Urinary bladder (tissue), 4 donors: ENCODE measurements around the gene REXO4. TPM values are rescaled to one million over a fixed set of nuclear protein-coding genes. Genes with fewer than 3 reads are reported as not detected.
"Not testable (repeated sequence)": the region's sequence is repeated elsewhere in the genome, so short reads cannot be mapped to it uniquely, and the experiment has no call there.

ENCODE experiments used
- DNase-seq: peaks from one replicate; pipeline ENCODE4 v3.0.0-alpha.2; 2015; ENCODE audit errors: extremely low spot score
- H3K27ac ChIP-seq: one replicate; pipeline ENCODE4 v1.5.1; 2013; ENCODE audit warnings: low read depth, mild to moderate bottlenecking, moderate library complexity
- H3K36me3 ChIP-seq: one replicate; pipeline ENCODE4 v1.6.1; 2013; ENCODE audit warnings: mild to moderate bottlenecking, moderate library complexity; ENCODE audit not compliant: insufficient read depth
- H3K4me1 ChIP-seq: one replicate; pipeline ENCODE4 v1.6.1; 2013; ENCODE audit warnings: mild to moderate bottlenecking, moderate library complexity; ENCODE audit not compliant: insufficient read depth
- H3K4me3 ChIP-seq: one replicate; pipeline ENCODE4 v1.5.1; 2013; ENCODE audit warnings: low read depth, low read length
- WGBS: extraction: QIAGEN DNeasy Blood & Tissue Kit; methylation state at CpG from one replicate; pipeline ENCODE4 v1.1.7; 2013; 5-methylcytosine and 5-hydroxymethylcytosine counted together
- polyA plus RNA-seq: library from polyadenylated mRNA; stranded (reverse); fragments of 200-250 nt; gene quantifications from one replicate; pipeline ENCODE4 v1.2.3, GENCODE V29; 2013
- total RNA-seq: library from RNA; depleted of rRNA; stranded (reverse); fragments of >200 nt; gene quantifications from one replicate; pipeline ENCODE4 v1.2.3, GENCODE V29; 2014
- donor health status: healthy with polysubstance abuse.
- donor health status: healthy.

The REXO4 gene
- total and polyA plus RNA-seq, 2 donors = 8.5 to 21.5 TPM

- H3K4me1 ChIP-seq = no peaks in the 10 kb centered on the region
- 96% methylated on average over 3 of the region's 3 CpGs for WGBS
- no peak for DNase-seq
- H3K4me3 ChIP-seq = no peak overlapping the region
- no peak overlapping the region for H3K27ac ChIP-seq
- no peaks in the 10 kb centered on the region for H3K36me3 ChIP-seq
Measured at GRCh38 chr9:133383438-133383837, 34.4 kb downstream of the REXO4 start.

- 78% methylated on average over 4 of the region's 4 CpGs for WGBS
- Histone ChIP-seq H3K4me3 (no peak overlapping the region), H3K27ac (no peak overlapping the region), H3K36me3 (no peaks in the 10 kb centered on the region), H3K4me1 (no peaks in the 10 kb centered on the region)
- DNase-seq = no peak
Measured at GRCh38 chr9:133382507-133383141, 35.2 kb downstream of the REXO4 start.

GRCh38 chr9:133380734-133381133 lies 37.1 kb downstream of the REXO4 start:
- 67% methylated on average over 4 of the region's 4 CpGs for WGBS
- no peak for DNase-seq
- peaks cover 3% of the 10 kb centered on the region for H3K4me1 ChIP-seq
- no peaks in the 10 kb centered on the region for H3K36me3 ChIP-seq
- no peak overlapping the region for H3K27ac ChIP-seq
- no peak overlapping the region for H3K4me3 ChIP-seq

- no peak overlapping the region for H3K4me3 ChIP-seq
- WGBS = 91% methylated on average over 14 of the region's 14 CpGs
- H3K27ac ChIP-seq = no peak overlapping the region
- H3K36me3 ChIP-seq = no peaks in the 10 kb centered on the region
- peaks cover 3% of the 10 kb centered on the region for H3K4me1 ChIP-seq
- no peak for DNase-seq
Measured at GRCh38 chr9:133379153-133380086, 38.4 kb downstream of the REXO4 start.

- 88% methylated on average over 1 of the region's 1 CpG for WGBS
- no peaks in the 10 kb centered on the region for H3K36me3 ChIP-seq
Measured at GRCh38 chr9:133378408-133378962, 39.3 kb downstream of the REXO4 start.

GRCh38 chr9:133377721-133378216 lies 40.0 kb downstream of the REXO4 start:
- DNase-seq = no peak
- no peak overlapping the region for H3K27ac ChIP-seq
- H3K4me1 ChIP-seq = peaks cover 3% of the 10 kb centered on the region
- WGBS = 72% methylated on average over 6 of the region's 6 CpGs
- no peak overlapping the region for H3K4me3 ChIP-seq
- H3K36me3 ChIP-seq = no peaks in the 10 kb centered on the region

More at GRCh38 chr9:133378408-133378962, 39.3 kb downstream of the REXO4 start:
- no peak overlapping the region for H3K4me3 ChIP-seq
- DNase-seq = no peak
- H3K27ac ChIP-seq = no peak overlapping the region
- peaks cover 3% of the 10 kb centered on the region for H3K4me1 ChIP-seq

GRCh38 chr9:133377280-133377679 lies 40.5 kb downstream of the REXO4 start:
- 93% methylated on average over 14 of the region's 14 CpGs for WGBS
- H3K4me1 ChIP-seq, H3K27ac ChIP-seq, H3K4me3 ChIP-seq, DNase-seq, H3K36me3 ChIP-seq: not testable (repeated sequence)

- H3K36me3 ChIP-seq = no peaks in the 10 kb centered on the region
- peak; percentile 78 for DNase-seq
- H3K4me3 ChIP-seq = peak within 1 kb of the TSS; percentile 99
- peaks cover 3% of the 10 kb centered on the region for H3K4me1 ChIP-seq
- H3K27ac ChIP-seq = peak within 1 kb of the TSS; percentile 97
- WGBS = under 1% methylated on average over 120 of the region's 120 CpGs
Measured at GRCh38 chr9:133375724-133376654, 41.8 kb downstream of the REXO4 start, which contains the start of the genes STKLD1 and SURF4. Gene STKLD1 (plus strand): TSS chr9:133376366. CDS start chr9:133376474, 108 bp downstream. Gene SURF4 (minus strand): TSS chr9:133376060. CDS start chr9:133375969, 91 bp downstream.

- DNase-seq = no peak
- H3K27ac ChIP-seq = peak overlapping the region; percentile 97
- H3K4me3 ChIP-seq = peak overlapping the region; percentile 99
- under 1% methylated on average over 39 of the region's 39 CpGs for WGBS
- no peaks in the 10 kb centered on the region for H3K36me3 ChIP-seq
- H3K4me1 ChIP-seq = peaks cover 3% of the 10 kb centered on the region
Measured at GRCh38 chr9:133375116-133375723, 42.6 kb downstream of the REXO4 start.

GRCh38 chr9:133374612-133375115 lies 43.1 kb downstream of the REXO4 start:
- WGBS = 16% methylated on average over 12 of the region's 12 CpGs
- Histone ChIP-seq H3K4me3 (peak overlapping the region; percentile 99), H3K36me3 (no peaks in the 10 kb centered on the region), H3K4me1 (peaks cover 3% of the 10 kb centered on the region), H3K27ac (no peak overlapping the region)
- DNase-seq = no peak

GRCh38 chr9:133372144-133372543 lies 45.7 kb downstream of the REXO4 start:
- WGBS = 67% methylated on average over 7 of the region's 7 CpGs
- H3K4me1 ChIP-seq = peaks cover 3% of the 10 kb centered on the region
- no peak for DNase-seq
- no peak overlapping the region for H3K4me3 ChIP-seq
- no peak overlapping the region for H3K27ac ChIP-seq
- H3K36me3 ChIP-seq = no peaks in the 10 kb centered on the region

- peaks cover under 1% of the 10 kb centered on the region for H3K36me3 ChIP-seq
- H3K4me3 ChIP-seq = no peak overlapping the region
- DNase-seq = no peak
- H3K27ac ChIP-seq = no peak overlapping the region
- WGBS = 69% methylated on average over 12 of the region's 12 CpGs
- H3K4me1 ChIP-seq = no peaks in the 10 kb centered on the region
Measured at GRCh38 chr9:133371261-133371711, 46.5 kb downstream of the REXO4 start.
